Measurements from ENCODE around the gene MCMBP. TPM values are rescaled to one million over a fixed set of nuclear protein-coding genes. Genes with fewer than 3 reads are reported as not detected.
A peak's percentile ranks its signal among the peaks of the same experiment; 100 is the strongest.

The MCMBP gene
- total RNA-seq, 1 experiment from 2014 or later, result 108 TPM

DNA sequence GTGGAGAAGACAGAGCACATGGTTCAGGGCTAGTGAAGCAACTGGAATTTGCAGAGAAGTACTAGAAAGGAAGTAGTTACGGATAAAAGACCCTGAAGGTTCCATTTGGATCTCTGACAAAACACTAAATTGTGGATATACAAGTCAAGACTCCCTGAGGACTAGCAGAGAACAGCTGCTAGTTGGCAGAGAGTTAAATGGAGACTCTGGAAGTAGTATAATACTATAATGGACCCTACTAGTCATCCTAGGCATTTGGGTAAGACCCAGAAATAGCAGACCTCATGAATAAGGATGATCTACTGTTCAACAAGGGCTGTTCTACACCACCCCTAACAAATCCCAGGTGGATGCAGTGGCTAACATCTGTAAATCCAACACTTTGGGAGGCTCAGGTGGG lies 19.1 kb downstream of the MCMBP start:
- Histone ChIP-seq H3K36me3 (ENCODE audit: insufficient read depth, low read length, poor library complexity, severe bottlenecking) (peaks cover 84% of the 10 kb centered on the region), H3K27me3 (replicated peaks; ENCODE audit: insufficient read depth, low read depth, low read length, poor library complexity) (no peaks in the 10 kb centered on the region), H3K9me3 (ENCODE audit: low read depth, low read length, poor library complexity, severe bottlenecking) (no peaks in the 10 kb centered on the region), H3K27ac (ENCODE audit: low read depth, low read length, poor library complexity, severe bottlenecking) (no peak overlapping the region), H3K4me1 (ENCODE audit: insufficient read depth, low read length, poor library complexity, severe bottlenecking) (no peaks in the 10 kb centered on the region), H3K4me3 (ENCODE audit: low read depth, low read length, poor library complexity, severe bottlenecking) (no peak overlapping the region)
- CTCF ChIA-PET, result no interaction called here
- DNase-seq (ENCODE audit: low spot score), result peak; percentile 30
- BruUV-seq (replicated peaks), result no TSS peak
- POLR2A ChIA-PET (ENCODE audit: low non-redundant PET), result no interaction called here
- TF ChIP-seq EZH2 (IDR thresholded peaks at IDR 0.05; ENCODE audit: borderline replicate concordance, low read depth, low read length, poor library complexity, severe bottlenecking), result no peak
- TF ChIP-seq, protein P1, sequence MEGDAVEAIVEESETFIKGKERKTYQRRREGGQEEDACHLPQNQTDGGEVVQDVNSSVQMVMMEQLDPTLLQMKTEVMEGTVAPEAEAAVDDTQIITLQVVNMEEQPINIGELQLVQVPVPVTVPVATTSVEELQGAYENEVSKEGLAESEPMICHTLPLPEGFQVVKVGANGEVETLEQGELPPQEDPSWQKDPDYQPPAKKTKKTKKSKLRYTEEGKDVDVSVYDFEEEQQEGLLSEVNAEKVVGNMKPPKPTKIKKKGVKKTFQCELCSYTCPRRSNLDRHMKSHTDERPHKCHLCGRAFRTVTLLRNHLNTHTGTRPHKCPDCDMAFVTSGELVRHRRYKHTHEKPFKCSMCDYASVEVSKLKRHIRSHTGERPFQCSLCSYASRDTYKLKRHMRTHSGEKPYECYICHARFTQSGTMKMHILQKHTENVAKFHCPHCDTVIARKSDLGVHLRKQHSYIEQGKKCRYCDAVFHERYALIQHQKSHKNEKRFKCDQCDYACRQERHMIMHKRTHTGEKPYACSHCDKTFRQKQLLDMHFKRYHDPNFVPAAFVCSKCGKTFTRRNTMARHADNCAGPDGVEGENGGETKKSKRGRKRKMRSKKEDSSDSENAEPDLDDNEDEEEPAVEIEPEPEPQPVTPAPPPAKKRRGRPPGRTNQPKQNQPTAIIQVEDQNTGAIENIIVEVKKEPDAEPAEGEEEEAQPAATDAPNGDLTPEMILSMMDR (conservative IDR thresholded peaks at IDR 0.05; ENCODE audit: low read depth, low read length), result no peak
- intact Hi-C loops (cut with micrococcal nuclease; ENCODE audit: unreplicated experiment), result no loop called here

DNA sequence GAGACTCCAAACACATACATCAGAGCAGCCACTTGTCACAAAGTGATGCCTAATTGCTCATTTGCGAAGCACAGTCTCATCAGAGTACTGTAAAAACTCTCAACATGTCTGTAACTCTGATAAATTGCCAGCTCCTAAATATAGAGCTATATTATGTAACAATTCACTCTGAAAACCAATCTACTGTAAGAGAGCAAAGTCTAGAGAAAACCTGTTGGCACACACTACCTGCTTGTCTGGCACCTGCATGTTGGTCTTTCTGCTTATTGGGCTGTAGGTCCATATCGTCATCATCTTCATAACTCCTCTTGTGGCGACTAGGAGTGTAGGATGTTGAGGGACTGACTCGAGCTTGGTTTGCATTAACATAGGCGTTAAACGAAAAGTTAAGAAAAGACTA lies 19.8 kb downstream of the MCMBP start:
- Histone ChIP-seq H3K4me3 (ENCODE audit: low read depth, low read length, poor library complexity, severe bottlenecking) (no peak overlapping the region), H3K4me1 (ENCODE audit: insufficient read depth, low read length, poor library complexity, severe bottlenecking) (no peaks in the 10 kb centered on the region), H3K36me3 (ENCODE audit: insufficient read depth, low read length, poor library complexity, severe bottlenecking) (peaks cover 84% of the 10 kb centered on the region), H3K27me3 (replicated peaks; ENCODE audit: insufficient read depth, low read depth, low read length, poor library complexity) (no peaks in the 10 kb centered on the region), H3K9me3 (ENCODE audit: low read depth, low read length, poor library complexity, severe bottlenecking) (no peaks in the 10 kb centered on the region), H3K27ac (ENCODE audit: low read depth, low read length, poor library complexity, severe bottlenecking) (no peak overlapping the region)
- POLR2A ChIA-PET (ENCODE audit: low non-redundant PET), result no interaction called here
- no peak for DNase-seq (ENCODE audit: low spot score)
- no peak for TF ChIP-seq EZH2 (IDR thresholded peaks at IDR 0.05; ENCODE audit: borderline replicate concordance, low read depth, low read length, poor library complexity, severe bottlenecking)
- TF ChIP-seq, protein P1 (conservative IDR thresholded peaks at IDR 0.05; ENCODE audit: low read depth, low read length), result no peak
- BruUV-seq (replicated peaks), result no TSS peak
- intact Hi-C loops (cut with micrococcal nuclease; ENCODE audit: unreplicated experiment), result no loop called here
- CTCF ChIA-PET, result no interaction called here

- CTCF ChIA-PET, result no interaction called here
- DNase-seq (ENCODE audit: low spot score), result no peak
- H3K4me1 ChIP-seq (ENCODE audit: insufficient read depth, low read length, poor library complexity, severe bottlenecking), result no peaks in the 10 kb centered on the region
- peaks cover 84% of the 10 kb centered on the region for H3K36me3 ChIP-seq (ENCODE audit: insufficient read depth, low read length, poor library complexity, severe bottlenecking)
- no TSS peak for BruUV-seq (replicated peaks)
- no peak overlapping the region for H3K4me3 ChIP-seq (ENCODE audit: low read depth, low read length, poor library complexity, severe bottlenecking)
- no peak overlapping the region for H3K27ac ChIP-seq (ENCODE audit: low read depth, low read length, poor library complexity, severe bottlenecking)
- POLR2A ChIA-PET (ENCODE audit: low non-redundant PET), result no interaction called here
- no peak for TF ChIP-seq EZH2 (IDR thresholded peaks at IDR 0.05; ENCODE audit: borderline replicate concordance, low read depth, low read length, poor library complexity, severe bottlenecking)
- TF ChIP-seq, protein P1 (conservative IDR thresholded peaks at IDR 0.05; ENCODE audit: low read depth, low read length), result no peak
- no peaks in the 10 kb centered on the region for H3K27me3 ChIP-seq (replicated peaks; ENCODE audit: insufficient read depth, low read depth, low read length, poor library complexity)
- intact Hi-C loops (cut with micrococcal nuclease; ENCODE audit: unreplicated experiment), result no loop called here
- no peaks in the 10 kb centered on the region for H3K9me3 ChIP-seq (ENCODE audit: low read depth, low read length, poor library complexity, severe bottlenecking)
Measured at GRCh38 chr10:119852277-119852676, 20.4 kb downstream of the MCMBP start.

Measured in A673 (cell line).